ENCODE measurements around the gene NR4A2.
A peak's percentile ranks its signal among the peaks of the same experiment; 100 is the strongest.

Gene NR4A2

GRCh38 chr2:156332534-156333273 is at the start of gene NR4A2:
Gene NR4A2 (minus strand): TSS chr2:156332721. CDS start chr2:156330186, 2,535 bp downstream.
- DNase-seq: peak; percentile 90

GRCh38 chr2:156380117-156380645 is 47.7 kb upstream of the NR4A2 start:
- peak; percentile 55 for DNase-seq

GRCh38 chr2:156379714-156380113 is 47.2 kb upstream of the NR4A2 start:
- no peak for DNase-seq

- DNase-seq: no peak
These were observed 46.5 kb upstream of the NR4A2 start for GRCh38 chr2:156379071-156379470.

- no peak for DNase-seq
These were observed 34.2 kb upstream of the NR4A2 start for GRCh38 chr2:156366753-156367152.

- no peak for DNase-seq
These were observed 30.6 kb upstream of the NR4A2 start for GRCh38 chr2:156363141-156363540.

- DNase-seq: no peak
These were observed 23.7 kb upstream of the NR4A2 start for GRCh38 chr2:156356014-156356754.

- DNase-seq: no peak
These were observed 20.4 kb upstream of the NR4A2 start for GRCh38 chr2:156352911-156353310.

GRCh38 chr2:156350374-156351142 is 18.0 kb upstream of the NR4A2 start:
- DNase-seq: no peak

- DNase-seq: no peak
These were observed 17.1 kb upstream of the NR4A2 start for GRCh38 chr2:156349605-156350004.

- no peak for DNase-seq
These were observed 16.6 kb upstream of the NR4A2 start for GRCh38 chr2:156349161-156349560.

- DNase-seq: no peak
These were observed 14.9 kb upstream of the NR4A2 start for GRCh38 chr2:156347431-156347830.

- no peak for DNase-seq
These were observed 14.2 kb upstream of the NR4A2 start for GRCh38 chr2:156346731-156347130.

GRCh38 chr2:156345582-156345981 is 13.1 kb upstream of the NR4A2 start:
- no peak for DNase-seq

- DNase-seq: no peak
These were observed 11.4 kb upstream of the NR4A2 start for GRCh38 chr2:156343940-156344301.

GRCh38 chr2:156343096-156343939 is 10.8 kb upstream of the NR4A2 start:
- no peak for DNase-seq

- DNase-seq: peak; percentile 95
These were observed 10.0 kb upstream of the NR4A2 start for GRCh38 chr2:156342254-156343095.

- peak; percentile 91 for DNase-seq
These were observed 9.1 kb upstream of the NR4A2 start for GRCh38 chr2:156341452-156342253.

- no peak for DNase-seq
These were observed 8.4 kb upstream of the NR4A2 start for GRCh38 chr2:156340804-156341451.

- DNase-seq: no peak
These were observed 7.9 kb upstream of the NR4A2 start for GRCh38 chr2:156340377-156340776.

Data from islet precursor cell (in vitro differentiated cells).